K562 (cell line): ENCODE measurements around the gene SLC2A4RG. TPM values are rescaled to one million over a fixed set of nuclear protein-coding genes. Genes with fewer than 3 reads are reported as not detected.

Experiments
- ARID2 ChIP-seq: fragments of 450-650 bp; IDR thresholded peaks from 2 replicates; pipeline ENCODE4 v1.6.1; 2017; ENCODE audit warnings: antibody characterized with exemption, mild to moderate bottlenecking
- FIP1L1 ChIP-seq: fragments of 200-400 bp; formaldehyde crosslinking; IDR thresholded peaks from 2 replicates; pipeline ENCODE4 v1.6.1; 2018; ENCODE audit warnings: mild to moderate bottlenecking, low read depth, low read length; ENCODE audit not compliant: poor library complexity, severe bottlenecking
- GABPB1 ChIP-seq: sonication (generic); formaldehyde crosslinking; IDR thresholded peaks from 2 replicates; pipeline ENCODE4 v1.8.0; 2022; ENCODE audit warnings: mild to moderate bottlenecking, missing genetic modification reagents
- GATAD2B ChIP-seq: fragments of 450-650 bp; IDR thresholded peaks from 2 replicates; pipeline ENCODE4 v1.6.1; 2017; ENCODE audit warnings: mild to moderate bottlenecking, borderline replicate concordance
- IFI16 ChIP-seq: fragments of 250-450 bp; sonication (Bioruptor Pico); IDR thresholded peaks from 2 replicates; pipeline ENCODE4 v2.1.2; 2022; ENCODE audit warnings: mild to moderate bottlenecking, inconsistent platforms
- JUNB ChIP-seq: fragments of 450-650 bp; formaldehyde crosslinking; conservative IDR thresholded peaks from 2 replicates; pipeline ENCODE4 v1.4.0; 2020; ENCODE audit warnings: mild to moderate bottlenecking
- NCOA1 ChIP-seq: fragments of 450-650 bp; IDR thresholded peaks from 2 replicates; pipeline ENCODE4 v1.6.1; 2016; ENCODE audit warnings: low read depth
- PCBP1 ChIP-seq: fragments of 200-400 bp; formaldehyde crosslinking; IDR thresholded peaks from 2 replicates; pipeline ENCODE4 v1.6.1; 2018; ENCODE audit warnings: mild to moderate bottlenecking, low read depth, low read length; ENCODE audit not compliant: poor library complexity, severe bottlenecking
- POLR2AphosphoS5 ChIP-seq: IDR thresholded peaks from 2 replicates; pipeline ENCODE4 v1.6.1; 2011; ENCODE audit warnings: mild to moderate bottlenecking, low read depth, low read length, moderate library complexity; ENCODE audit not compliant: control insufficient read depth, insufficient read depth
- SIRT6 ChIP-seq: IDR thresholded peaks from one replicate; pipeline ENCODE4 v1.6.1; 2012; ENCODE audit warnings: low read depth, mild to moderate bottlenecking, control low read depth, inconsistent platforms, low read length, moderate library complexity
- ZNF785 ChIP-seq: fragments of 250-450 bp; sonication (Bioruptor Pico); IDR thresholded peaks from 2 replicates; pipeline ENCODE4 v1.4.0; 2020; ENCODE audit warnings: mild to moderate bottlenecking
- polyA plus RNA-seq, 8 experiments: library from polyadenylated mRNA; depleted of rRNA in 4 of 8; stranded (reverse) in 5 of 8; unstranded in 3 of 8; fragments of >200 nt; fragmentation: Nextera tagmentation in 2 of 8; fragmentation: Illumina TruSeq in 1 of 8; extraction: Ambion mirVana in 2 of 8; extraction: Trizol in 1 of 8; gene quantifications; 2 replicates each; pipeline versions ENCODE4 v1.2.1 to v1.2.3, GENCODE V29; 2011 to 2014; ENCODE audit warnings: inconsistent platforms in 1 of 8, missing spikeins in 1 of 8
- total RNA-seq, 7 experiments: library from RNA; depleted of rRNA in 6 of 7; stranded (reverse); fragments of >200 nt in 6 of 7; fragmentation: Illumina TruSeq in 2 of 7; extraction: Trizol in 2 of 7; gene quantifications; 2 replicates each; pipeline versions ENCODE4 v1.2.1 to v1.2.3, GENCODE V29; 2011 to 2021; ENCODE audit warnings: low replicate concordance in 1 of 7
- TF ChIP-seq, protein P1 (sequence below), 2 experiments: fragments of 200-800 bp in 1 of 2; sonication (Bioruptor generic) in 1 of 2; sonication (generic) in 1 of 2; formaldehyde crosslinking in 1 of 2; IDR thresholded peaks in 1 of 2; conservative IDR thresholded peaks in 1 of 2; 2 replicates each; pipeline versions ENCODE4 v1.5.0 to v1.6.1; 2016 to 2020; ENCODE audit warnings: missing compliant biosample characterization in 1 of 2, missing genetic modification characterization in 1 of 2, missing genetic modification reagents in 1 of 2
- TF ChIP-seq, protein P2 (sequence below): IDR thresholded peaks from 2 replicates; pipeline ENCODE4 v1.6.1; 2011; ENCODE audit not compliant: insufficient read length; ENCODE audit errors: extremely low read depth
- TF ChIP-seq, protein P3 (sequence below): fragments of 250-450 bp; sonication (Bioruptor Pico); IDR thresholded peaks from 2 replicates; pipeline ENCODE4 v1.8.0; 2022; ENCODE audit warnings: inconsistent platforms
- TF ChIP-seq, protein P4 (sequence below): sonication (generic); formaldehyde crosslinking; IDR thresholded peaks from 2 replicates; pipeline ENCODE4 v1.4.0; 2020; ENCODE audit warnings: mild to moderate bottlenecking, missing genetic modification reagents
- TF ChIP-seq, protein P5 (sequence below): fragments of 450-650 bp; IDR thresholded peaks from 2 replicates; pipeline ENCODE4 v1.7.1; 2018; ENCODE audit warnings: mild to moderate bottlenecking, low read depth; ENCODE audit not compliant: partially characterized antibody

SLC2A4RG gene
- total and polyA plus RNA-seq, 9 of the 15 experiments (the other 6 are each of a cell fraction or from before 2014, with no cell fraction given): 0.34 to 97.3 (median 26.5) TPM

GRCh38 chr20:63699466-63700198 lies 39.9 kb upstream of the SLC2A4RG start (continued):
- TF ChIP-seq, protein P1, sequence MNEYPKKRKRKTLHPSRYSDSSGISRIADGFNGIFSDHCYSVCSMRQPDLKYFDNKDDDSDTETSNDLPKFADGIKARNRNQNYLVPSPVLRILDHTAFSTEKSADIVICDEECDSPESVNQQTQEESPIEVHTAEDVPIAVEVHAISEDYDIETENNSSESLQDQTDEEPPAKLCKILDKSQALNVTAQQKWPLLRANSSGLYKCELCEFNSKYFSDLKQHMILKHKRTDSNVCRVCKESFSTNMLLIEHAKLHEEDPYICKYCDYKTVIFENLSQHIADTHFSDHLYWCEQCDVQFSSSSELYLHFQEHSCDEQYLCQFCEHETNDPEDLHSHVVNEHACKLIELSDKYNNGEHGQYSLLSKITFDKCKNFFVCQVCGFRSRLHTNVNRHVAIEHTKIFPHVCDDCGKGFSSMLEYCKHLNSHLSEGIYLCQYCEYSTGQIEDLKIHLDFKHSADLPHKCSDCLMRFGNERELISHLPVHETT (CRISPR knock-in tag; conservative IDR thresholded peaks at IDR 0.05 in 1 of 2, IDR thresholded peaks at IDR 0.05 in 1 of 2): no peak
- TF ChIP-seq PCBP1 (peak; percentile 72), FIP1L1 (peak; percentile 61), ZNF785 (CRISPR knock-in tag) (no peak), ARID2 (no peak), NCOA1 (no peak), IFI16 (CRISPR knock-in tag) (no peak), POLR2AphosphoS5 (peak; percentile 34; the same call in 1 of the 2 replicates), SIRT6 (no peak), JUNB (CRISPR knock-in tag) (no peak), GABPB1 (CRISPR knock-in tag) (peak; percentile 82), GATAD2B (no peak)
- TF ChIP-seq, protein P2, sequence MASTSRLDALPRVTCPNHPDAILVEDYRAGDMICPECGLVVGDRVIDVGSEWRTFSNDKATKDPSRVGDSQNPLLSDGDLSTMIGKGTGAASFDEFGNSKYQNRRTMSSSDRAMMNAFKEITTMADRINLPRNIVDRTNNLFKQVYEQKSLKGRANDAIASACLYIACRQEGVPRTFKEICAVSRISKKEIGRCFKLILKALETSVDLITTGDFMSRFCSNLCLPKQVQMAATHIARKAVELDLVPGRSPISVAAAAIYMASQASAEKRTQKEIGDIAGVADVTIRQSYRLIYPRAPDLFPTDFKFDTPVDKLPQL: no peak
- TF ChIP-seq, protein P3, sequence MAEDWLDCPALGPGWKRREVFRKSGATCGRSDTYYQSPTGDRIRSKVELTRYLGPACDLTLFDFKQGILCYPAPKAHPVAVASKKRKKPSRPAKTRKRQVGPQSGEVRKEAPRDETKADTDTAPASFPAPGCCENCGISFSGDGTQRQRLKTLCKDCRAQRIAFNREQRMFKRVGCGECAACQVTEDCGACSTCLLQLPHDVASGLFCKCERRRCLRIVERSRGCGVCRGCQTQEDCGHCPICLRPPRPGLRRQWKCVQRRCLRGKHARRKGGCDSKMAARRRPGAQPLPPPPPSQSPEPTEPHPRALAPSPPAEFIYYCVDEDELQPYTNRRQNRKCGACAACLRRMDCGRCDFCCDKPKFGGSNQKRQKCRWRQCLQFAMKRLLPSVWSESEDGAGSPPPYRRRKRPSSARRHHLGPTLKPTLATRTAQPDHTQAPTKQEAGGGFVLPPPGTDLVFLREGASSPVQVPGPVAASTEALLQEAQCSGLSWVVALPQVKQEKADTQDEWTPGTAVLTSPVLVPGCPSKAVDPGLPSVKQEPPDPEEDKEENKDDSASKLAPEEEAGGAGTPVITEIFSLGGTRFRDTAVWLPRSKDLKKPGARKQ (CRISPR knock-in tag): no peak
- TF ChIP-seq, protein P4, sequence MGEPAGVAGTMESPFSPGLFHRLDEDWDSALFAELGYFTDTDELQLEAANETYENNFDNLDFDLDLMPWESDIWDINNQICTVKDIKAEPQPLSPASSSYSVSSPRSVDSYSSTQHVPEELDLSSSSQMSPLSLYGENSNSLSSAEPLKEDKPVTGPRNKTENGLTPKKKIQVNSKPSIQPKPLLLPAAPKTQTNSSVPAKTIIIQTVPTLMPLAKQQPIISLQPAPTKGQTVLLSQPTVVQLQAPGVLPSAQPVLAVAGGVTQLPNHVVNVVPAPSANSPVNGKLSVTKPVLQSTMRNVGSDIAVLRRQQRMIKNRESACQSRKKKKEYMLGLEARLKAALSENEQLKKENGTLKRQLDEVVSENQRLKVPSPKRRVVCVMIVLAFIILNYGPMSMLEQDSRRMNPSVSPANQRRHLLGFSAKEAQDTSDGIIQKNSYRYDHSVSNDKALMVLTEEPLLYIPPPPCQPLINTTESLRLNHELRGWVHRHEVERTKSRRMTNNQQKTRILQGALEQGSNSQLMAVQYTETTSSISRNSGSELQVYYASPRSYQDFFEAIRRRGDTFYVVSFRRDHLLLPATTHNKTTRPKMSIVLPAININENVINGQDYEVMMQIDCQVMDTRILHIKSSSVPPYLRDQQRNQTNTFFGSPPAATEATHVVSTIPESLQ (CRISPR knock-in tag): no peak
- TF ChIP-seq, protein P5, sequence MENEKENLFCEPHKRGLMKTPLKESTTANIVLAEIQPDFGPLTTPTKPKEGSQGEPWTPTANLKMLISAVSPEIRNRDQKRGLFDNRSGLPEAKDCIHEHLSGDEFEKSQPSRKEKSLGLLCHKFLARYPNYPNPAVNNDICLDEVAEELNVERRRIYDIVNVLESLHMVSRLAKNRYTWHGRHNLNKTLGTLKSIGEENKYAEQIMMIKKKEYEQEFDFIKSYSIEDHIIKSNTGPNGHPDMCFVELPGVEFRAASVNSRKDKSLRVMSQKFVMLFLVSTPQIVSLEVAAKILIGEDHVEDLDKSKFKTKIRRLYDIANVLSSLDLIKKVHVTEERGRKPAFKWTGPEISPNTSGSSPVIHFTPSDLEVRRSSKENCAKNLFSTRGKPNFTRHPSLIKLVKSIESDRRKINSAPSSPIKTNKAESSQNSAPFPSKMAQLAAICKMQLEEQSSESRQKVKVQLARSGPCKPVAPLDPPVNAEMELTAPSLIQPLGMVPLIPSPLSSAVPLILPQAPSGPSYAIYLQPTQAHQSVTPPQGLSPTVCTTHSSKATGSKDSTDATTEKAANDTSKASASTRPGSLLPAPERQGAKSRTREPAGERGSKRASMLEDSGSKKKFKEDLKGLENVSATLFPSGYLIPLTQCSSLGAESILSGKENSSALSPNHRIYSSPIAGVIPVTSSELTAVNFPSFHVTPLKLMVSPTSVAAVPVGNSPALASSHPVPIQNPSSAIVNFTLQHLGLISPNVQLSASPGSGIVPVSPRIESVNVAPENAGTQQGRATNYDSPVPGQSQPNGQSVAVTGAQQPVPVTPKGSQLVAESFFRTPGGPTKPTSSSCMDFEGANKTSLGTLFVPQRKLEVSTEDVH: no peak
